ENCODE measurements around the gene TLK1. TPM values are rescaled to one million over a fixed set of nuclear protein-coding genes. Genes with fewer than 3 reads are reported as not detected.

The TLK1 gene
- polyA plus RNA-seq, 1 of the 3 experiments (the other 2 are of a cell fraction), result 4.8 TPM

DNA sequence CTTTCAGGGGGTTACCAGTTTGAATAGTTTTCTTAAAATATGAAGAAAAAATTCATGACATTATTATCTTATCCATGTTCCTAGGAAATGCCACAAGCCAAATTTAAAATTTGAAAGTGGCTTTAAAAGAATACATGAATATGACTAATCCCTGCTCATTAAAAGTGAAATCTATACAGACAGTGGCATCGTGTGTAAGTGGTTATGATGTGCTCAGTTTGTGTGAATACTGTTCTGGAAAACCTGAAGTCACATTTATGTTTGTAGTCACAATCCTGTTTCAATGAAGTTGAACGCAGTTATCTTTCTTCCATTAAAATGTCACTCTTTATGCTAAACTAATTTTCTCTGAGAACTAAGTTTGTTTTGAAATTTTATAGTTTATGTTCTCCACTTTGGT is 155.9 kb downstream of the TLK1 start:
- Histone ChIP-seq H3K27me3 (ENCODE audit: insufficient read depth) (no peaks in the 10 kb centered on the region), H3K9me2 (no peaks in the 10 kb centered on the region), H3K9ac (no peak overlapping the region), H3K79me2 (ENCODE audit: insufficient read depth) (no peaks in the 10 kb centered on the region), H3K27ac (ENCODE audit: low read depth in 2 of 2, low read length in 1 of 2) (no peak overlapping the region), H3K4me3 (ENCODE audit: low read depth in 2 of 2, low read length in 1 of 2) (no peak overlapping the region), H3K4me1 (ENCODE audit: control insufficient read depth in 1 of 2, insufficient read depth in 2 of 2, low read depth in 1 of 2, low read length in 1 of 2) (no peaks in the 10 kb centered on the region), H3F3A (replicated peaks; ENCODE audit: insufficient read depth) (no peaks in the 10 kb centered on the region), H3K9me3 (no peaks in the 10 kb centered on the region), H4K20me1 (ENCODE audit: insufficient read depth) (no peaks in the 10 kb centered on the region), H2AFZ (ENCODE audit: low read depth) (no peak overlapping the region), H3K4me2 (no peak overlapping the region), H3K36me3 (replicated peaks in 1 of 2; ENCODE audit: control insufficient read depth in 1 of 2, insufficient read depth in 2 of 2, low read length in 1 of 2) (peaks cover 36 to 66% of the 10 kb centered on the region in 2 experiments)
- 86% methylated on average over 2 of the region's 2 CpGs for WGBS (ENCODE audit: low lambda C conversion rate)
- TF ChIP-seq EP300 (IDR thresholded peaks at IDR 0.05; ENCODE audit: borderline replicate concordance in 1 of 2, low read depth in 1 of 2, low read length in 1 of 2), result no peak
- TF ChIP-seq TAF1 (IDR thresholded peaks at IDR 0.05; ENCODE audit: borderline replicate concordance, low read depth, low read length), result no peak
- no peak for TF ChIP-seq RFX5 (IDR thresholded peaks at IDR 0.05; ENCODE audit: low read length)
- no peak for TF ChIP-seq FOSL2 (IDR thresholded peaks at IDR 0.05; ENCODE audit: borderline replicate concordance, low read depth)
- no peak for TF ChIP-seq POLR2AphosphoS5 (IDR thresholded peaks at IDR 0.05; ENCODE audit: low read depth, low read length)
- ChIA-PET CTCF (no interaction called here), POLR2A (no interaction called here)
- no peak for DNase-seq

DNA sequence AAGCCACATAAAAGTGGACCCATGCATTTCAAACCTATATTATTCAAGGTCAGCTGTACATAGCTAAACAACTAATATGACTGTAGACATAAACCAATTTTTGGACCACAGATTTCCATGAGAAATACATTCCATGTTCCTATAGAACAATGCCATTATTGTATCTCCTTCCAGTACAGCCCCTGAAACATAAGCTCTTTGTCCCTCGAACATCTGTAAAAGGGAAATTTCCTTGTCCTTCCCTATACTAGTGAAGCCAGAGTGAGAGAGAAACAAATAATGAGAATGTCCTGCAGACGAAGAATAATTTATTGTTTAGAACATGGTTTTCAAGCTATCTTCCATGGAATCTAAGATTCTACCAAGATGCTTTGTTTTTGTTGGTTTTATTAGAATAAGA is 156.3 kb downstream of the TLK1 start:
- no peak overlapping the region for H3K4me2 ChIP-seq
- no peaks in the 10 kb centered on the region for H3K79me2 ChIP-seq (ENCODE audit: insufficient read depth)
- H3K9me3 ChIP-seq, result no peaks in the 10 kb centered on the region
- H3K9ac ChIP-seq, result no peak overlapping the region
- TF ChIP-seq, protein P1, sequence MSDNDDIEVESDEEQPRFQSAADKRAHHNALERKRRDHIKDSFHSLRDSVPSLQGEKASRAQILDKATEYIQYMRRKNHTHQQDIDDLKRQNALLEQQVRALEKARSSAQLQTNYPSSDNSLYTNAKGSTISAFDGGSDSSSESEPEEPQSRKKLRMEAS (IDR thresholded peaks at IDR 0.05; ENCODE audit: low read depth), result no peak
- TF ChIP-seq ELF1 (IDR thresholded peaks at IDR 0.05) (no peak), FOSL2 (IDR thresholded peaks at IDR 0.05; ENCODE audit: borderline replicate concordance, low read depth) (no peak), GATA2 (CRISPR knock-in tag; IDR thresholded peaks at IDR 0.05) (no peak), MXI1 (IDR thresholded peaks at IDR 0.05; ENCODE audit: low read depth, low read length) (no peak), SIN3A (IDR thresholded peaks at IDR 0.05; ENCODE audit: borderline replicate concordance, low read depth, low read length) (no peak), EP300 (IDR thresholded peaks at IDR 0.05; ENCODE audit: borderline replicate concordance in 1 of 2, low read depth in 1 of 2, low read length in 1 of 2) (no peak), POLR2AphosphoS5 (IDR thresholded peaks at IDR 0.05; ENCODE audit: low read depth, low read length) (no peak)
- TF ChIP-seq, protein P2, sequence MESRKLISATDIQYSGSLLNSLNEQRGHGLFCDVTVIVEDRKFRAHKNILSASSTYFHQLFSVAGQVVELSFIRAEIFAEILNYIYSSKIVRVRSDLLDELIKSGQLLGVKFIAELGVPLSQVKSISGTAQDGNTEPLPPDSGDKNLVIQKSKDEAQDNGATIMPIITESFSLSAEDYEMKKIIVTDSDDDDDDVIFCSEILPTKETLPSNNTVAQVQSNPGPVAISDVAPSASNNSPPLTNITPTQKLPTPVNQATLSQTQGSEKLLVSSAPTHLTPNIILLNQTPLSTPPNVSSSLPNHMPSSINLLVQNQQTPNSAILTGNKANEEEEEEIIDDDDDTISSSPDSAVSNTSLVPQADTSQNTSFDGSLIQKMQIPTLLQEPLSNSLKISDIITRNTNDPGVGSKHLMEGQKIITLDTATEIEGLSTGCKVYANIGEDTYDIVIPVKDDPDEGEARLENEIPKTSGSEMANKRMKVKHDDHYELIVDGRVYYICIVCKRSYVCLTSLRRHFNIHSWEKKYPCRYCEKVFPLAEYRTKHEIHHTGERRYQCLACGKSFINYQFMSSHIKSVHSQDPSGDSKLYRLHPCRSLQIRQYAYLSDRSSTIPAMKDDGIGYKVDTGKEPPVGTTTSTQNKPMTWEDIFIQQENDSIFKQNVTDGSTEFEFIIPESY (IDR thresholded peaks at IDR 0.05; ENCODE audit: borderline replicate concordance, low read depth), result no peak
- TF ChIP-seq, protein P3, sequence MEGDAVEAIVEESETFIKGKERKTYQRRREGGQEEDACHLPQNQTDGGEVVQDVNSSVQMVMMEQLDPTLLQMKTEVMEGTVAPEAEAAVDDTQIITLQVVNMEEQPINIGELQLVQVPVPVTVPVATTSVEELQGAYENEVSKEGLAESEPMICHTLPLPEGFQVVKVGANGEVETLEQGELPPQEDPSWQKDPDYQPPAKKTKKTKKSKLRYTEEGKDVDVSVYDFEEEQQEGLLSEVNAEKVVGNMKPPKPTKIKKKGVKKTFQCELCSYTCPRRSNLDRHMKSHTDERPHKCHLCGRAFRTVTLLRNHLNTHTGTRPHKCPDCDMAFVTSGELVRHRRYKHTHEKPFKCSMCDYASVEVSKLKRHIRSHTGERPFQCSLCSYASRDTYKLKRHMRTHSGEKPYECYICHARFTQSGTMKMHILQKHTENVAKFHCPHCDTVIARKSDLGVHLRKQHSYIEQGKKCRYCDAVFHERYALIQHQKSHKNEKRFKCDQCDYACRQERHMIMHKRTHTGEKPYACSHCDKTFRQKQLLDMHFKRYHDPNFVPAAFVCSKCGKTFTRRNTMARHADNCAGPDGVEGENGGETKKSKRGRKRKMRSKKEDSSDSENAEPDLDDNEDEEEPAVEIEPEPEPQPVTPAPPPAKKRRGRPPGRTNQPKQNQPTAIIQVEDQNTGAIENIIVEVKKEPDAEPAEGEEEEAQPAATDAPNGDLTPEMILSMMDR (IDR thresholded peaks at IDR 0.05), result no peak
- TF ChIP-seq, protein P4, sequence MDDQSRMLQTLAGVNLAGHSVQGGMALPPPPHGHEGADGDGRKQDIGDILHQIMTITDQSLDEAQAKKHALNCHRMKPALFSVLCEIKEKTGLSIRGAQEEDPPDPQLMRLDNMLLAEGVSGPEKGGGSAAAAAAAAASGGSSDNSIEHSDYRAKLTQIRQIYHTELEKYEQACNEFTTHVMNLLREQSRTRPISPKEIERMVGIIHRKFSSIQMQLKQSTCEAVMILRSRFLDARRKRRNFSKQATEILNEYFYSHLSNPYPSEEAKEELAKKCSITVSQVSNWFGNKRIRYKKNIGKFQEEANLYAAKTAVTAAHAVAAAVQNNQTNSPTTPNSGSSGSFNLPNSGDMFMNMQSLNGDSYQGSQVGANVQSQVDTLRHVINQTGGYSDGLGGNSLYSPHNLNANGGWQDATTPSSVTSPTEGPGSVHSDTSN (IDR thresholded peaks at IDR 0.05), result no peak
- TF ChIP-seq, protein P5, sequence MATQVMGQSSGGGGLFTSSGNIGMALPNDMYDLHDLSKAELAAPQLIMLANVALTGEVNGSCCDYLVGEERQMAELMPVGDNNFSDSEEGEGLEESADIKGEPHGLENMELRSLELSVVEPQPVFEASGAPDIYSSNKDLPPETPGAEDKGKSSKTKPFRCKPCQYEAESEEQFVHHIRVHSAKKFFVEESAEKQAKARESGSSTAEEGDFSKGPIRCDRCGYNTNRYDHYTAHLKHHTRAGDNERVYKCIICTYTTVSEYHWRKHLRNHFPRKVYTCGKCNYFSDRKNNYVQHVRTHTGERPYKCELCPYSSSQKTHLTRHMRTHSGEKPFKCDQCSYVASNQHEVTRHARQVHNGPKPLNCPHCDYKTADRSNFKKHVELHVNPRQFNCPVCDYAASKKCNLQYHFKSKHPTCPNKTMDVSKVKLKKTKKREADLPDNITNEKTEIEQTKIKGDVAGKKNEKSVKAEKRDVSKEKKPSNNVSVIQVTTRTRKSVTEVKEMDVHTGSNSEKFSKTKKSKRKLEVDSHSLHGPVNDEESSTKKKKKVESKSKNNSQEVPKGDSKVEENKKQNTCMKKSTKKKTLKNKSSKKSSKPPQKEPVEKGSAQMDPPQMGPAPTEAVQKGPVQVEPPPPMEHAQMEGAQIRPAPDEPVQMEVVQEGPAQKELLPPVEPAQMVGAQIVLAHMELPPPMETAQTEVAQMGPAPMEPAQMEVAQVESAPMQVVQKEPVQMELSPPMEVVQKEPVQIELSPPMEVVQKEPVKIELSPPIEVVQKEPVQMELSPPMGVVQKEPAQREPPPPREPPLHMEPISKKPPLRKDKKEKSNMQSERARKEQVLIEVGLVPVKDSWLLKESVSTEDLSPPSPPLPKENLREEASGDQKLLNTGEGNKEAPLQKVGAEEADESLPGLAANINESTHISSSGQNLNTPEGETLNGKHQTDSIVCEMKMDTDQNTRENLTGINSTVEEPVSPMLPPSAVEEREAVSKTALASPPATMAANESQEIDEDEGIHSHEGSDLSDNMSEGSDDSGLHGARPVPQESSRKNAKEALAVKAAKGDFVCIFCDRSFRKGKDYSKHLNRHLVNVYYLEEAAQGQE (IDR thresholded peaks at IDR 0.05; ENCODE audit: low read depth, low read length), result no peak
- TF ChIP-seq, protein P6, sequence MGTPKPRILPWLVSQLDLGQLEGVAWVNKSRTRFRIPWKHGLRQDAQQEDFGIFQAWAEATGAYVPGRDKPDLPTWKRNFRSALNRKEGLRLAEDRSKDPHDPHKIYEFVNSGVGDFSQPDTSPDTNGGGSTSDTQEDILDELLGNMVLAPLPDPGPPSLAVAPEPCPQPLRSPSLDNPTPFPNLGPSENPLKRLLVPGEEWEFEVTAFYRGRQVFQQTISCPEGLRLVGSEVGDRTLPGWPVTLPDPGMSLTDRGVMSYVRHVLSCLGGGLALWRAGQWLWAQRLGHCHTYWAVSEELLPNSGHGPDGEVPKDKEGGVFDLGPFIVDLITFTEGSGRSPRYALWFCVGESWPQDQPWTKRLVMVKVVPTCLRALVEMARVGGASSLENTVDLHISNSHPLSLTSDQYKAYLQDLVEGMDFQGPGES (IDR thresholded peaks at IDR 0.05; ENCODE audit: low read depth, low read length), result no peak
- H3F3A ChIP-seq (replicated peaks; ENCODE audit: insufficient read depth), result no peaks in the 10 kb centered on the region
- H4K20me1 ChIP-seq (ENCODE audit: insufficient read depth), result no peaks in the 10 kb centered on the region
- H3K36me3 ChIP-seq (replicated peaks in 1 of 2; ENCODE audit: control insufficient read depth in 1 of 2, insufficient read depth in 2 of 2, low read length in 1 of 2), result peaks cover 34 to 68% of the 10 kb centered on the region in 2 experiments
- WGBS (ENCODE audit: low lambda C conversion rate), result 96% methylated on average over 2 of the region's 2 CpGs
- no peak for DNase-seq
- POLR2A ChIA-PET, result no interaction called here
- H3K27me3 ChIP-seq (ENCODE audit: insufficient read depth), result no peaks in the 10 kb centered on the region
- no peak overlapping the region for H3K4me3 ChIP-seq (ENCODE audit: low read depth in 2 of 2, low read length in 1 of 2)
- H2AFZ ChIP-seq (ENCODE audit: low read depth), result no peak overlapping the region
- H3K27ac ChIP-seq (ENCODE audit: low read depth in 2 of 2, low read length in 1 of 2), result no peak overlapping the region
- CTCF ChIA-PET, result interaction anchor here (0.7 to 1.1 kb wide), 2 partner anchors 13 to 76 kb away, joined by 3 to 4 read pairs; partner anchors contain the start of gene GORASP2
- no peaks in the 10 kb centered on the region for H3K9me2 ChIP-seq
- no peaks in the 10 kb centered on the region for H3K4me1 ChIP-seq (ENCODE audit: control insufficient read depth in 1 of 2, insufficient read depth in 2 of 2, low read depth in 1 of 2, low read length in 1 of 2)
